Measurements from ENCODE around the gene RERE. TPM values are rescaled to one million over a fixed set of nuclear protein-coding genes. Genes with fewer than 3 reads are reported as not detected.

The RERE gene
- total and polyA plus RNA-seq, 2 donors (not counting 3 experiments of a cell fraction or from before 2014, with no cell fraction given), result 14.1 to 113 TPM

GRCh38 chr1:8493916-8494540, 323.4 kb downstream of the RERE start:
- Histone ChIP-seq H3K9me1 (replicated peaks; ENCODE audit: control insufficient read depth, extremely low read depth, insufficient read depth, low read length) (no peaks in the 10 kb centered on the region), H4K20me1 (replicated peaks; ENCODE audit: control insufficient read depth, extremely low read depth, insufficient read depth, low read length) (no peaks in the 10 kb centered on the region), H3K27ac (ENCODE audit: insufficient read depth, low read depth, low read length) (peak overlapping the region; percentile 34), H3K4me3 (replicated peaks in 1 of 3; ENCODE audit: insufficient read depth in 1 of 3, low read depth in 1 of 3, low read length in 3 of 3) (no peak overlapping the region), H3K79me2 (ENCODE audit: control insufficient read depth, insufficient read depth, low read length) (peaks cover 1% of the 10 kb centered on the region), H3K36me3 (ENCODE audit: control insufficient read depth in 2 of 2, extremely low read depth in 1 of 2, insufficient read depth in 2 of 2, low read length in 2 of 2) (peaks cover 4 to 9% of the 10 kb centered on the region in 2 experiments), H3K9me3 (replicated peaks; ENCODE audit: control insufficient read depth, insufficient read depth, low read length) (no peaks in the 10 kb centered on the region), H3K9ac (replicated peaks; ENCODE audit: extremely low read depth, insufficient read depth, low read length) (no peak overlapping the region), H3K4me1 (ENCODE audit: control insufficient read depth, extremely low read depth, insufficient read depth, low read length) (peaks cover 12% of the 10 kb centered on the region), H3K4me2 (ENCODE audit: insufficient read depth, low read length) (peak overlapping the region; percentile 23), H3K27me3 (ENCODE audit: control insufficient read depth in 2 of 2, insufficient read depth in 2 of 2, low read length in 2 of 2) (no peaks in the 10 kb centered on the region), H2AFZ (ENCODE audit: low read depth, low read length) (no peak overlapping the region)
- DNase-seq (ENCODE audit: low read depth, low spot score) (peak; percentile 32), FAIRE-seq (peak; percentile 69)
- ChIA-PET CTCF (interaction anchor here (0.8 to 3.0 kb wide), 10 partner anchors 9 to 120 kb away, joined by 3 to 8 read pairs (median 4); no protein-coding TSS in a partner anchor), POLR2A (interaction anchor here (0.6 kb wide), 1 partner anchor 592 kb away, joined by 3 read pairs; no protein-coding TSS in a partner anchor)
- dilution Hi-C loops (cut with MboI; ENCODE audit: extremely low pct_ligation_motif_present, low sequenced_read_pairs), result no loop called here
- intact Hi-C loops (cut with micrococcal nuclease), result no loop called here
- BruUV-seq (replicated peaks), result no TSS peak
- TF ChIP-seq FOS (IDR thresholded peaks at IDR 0.05; ENCODE audit: borderline replicate concordance, insufficient read depth, low read length) (peak; percentile 50), POLR2A (IDR thresholded peaks at IDR 0.05; ENCODE audit: low read depth, low read length) (no peak), EZH2 (IDR thresholded peaks at IDR 0.05; ENCODE audit: borderline replicate concordance, low read depth, low read length, severe bottlenecking) (no peak), MYC (IDR thresholded peaks at IDR 0.05; ENCODE audit: low read depth, low read length) (no peak), JUN (IDR thresholded peaks at IDR 0.05; ENCODE audit: borderline replicate concordance, insufficient read depth, insufficient read length, low read depth) (no peak), POLR2AphosphoS5 (IDR thresholded peaks at IDR 0.05; ENCODE audit: insufficient read depth, low read depth, low read length) (no peak), GATA2 (IDR thresholded peaks at IDR 0.05; ENCODE audit: insufficient read depth, insufficient read length, low read depth, low read length) (peak; percentile 57), CTCF (IDR thresholded peaks at IDR 0.05; ENCODE audit: extremely low read depth in 1 of 2, insufficient read depth in 1 of 2, low read depth in 1 of 2, low read length in 2 of 2) (no peak)
- TF ChIP-seq, protein P1, sequence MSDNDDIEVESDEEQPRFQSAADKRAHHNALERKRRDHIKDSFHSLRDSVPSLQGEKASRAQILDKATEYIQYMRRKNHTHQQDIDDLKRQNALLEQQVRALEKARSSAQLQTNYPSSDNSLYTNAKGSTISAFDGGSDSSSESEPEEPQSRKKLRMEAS (IDR thresholded peaks at IDR 0.05; ENCODE audit: insufficient read depth, insufficient read length), result no peak
